OCI-LY7 (cell line): ENCODE measurements around the gene DBNL. TPM values are rescaled to one million over a fixed set of nuclear protein-coding genes. Genes with fewer than 3 reads are reported as not detected.

ENCODE experiments used
- BruUV-seq: library from RNA; stranded (reverse); fragments of 400-500 nt; replicated peaks from 2 replicates; lab custom pipeline; 2021; lab: Mats Ljungman, UMichigan
- CTCF ChIA-PET: fragments of 300-600 bp; sonication (Branson Sonifier 250); formaldehyde crosslinking; loops from one replicate; lab custom pipeline; 2022; ENCODE audit warnings: antibody characterized with exemption; ENCODE audit not compliant: unreplicated experiment; lab: Charles Lee
- POLR2A ChIA-PET: fragments of 300-600 bp; sonication (Branson Sonifier 250); formaldehyde crosslinking; loops from one replicate; lab custom pipeline; 2022; ENCODE audit warnings: antibody characterized with exemption; lab: Charles Lee
- DNase-seq: peaks from one replicate; pipeline ENCODE4 v3.0.0-alpha.2; 2015; ENCODE audit warnings: low spot score
- H2AFZ ChIP-seq: fragments of 200-600 bp; sonication (generic), shearing (Covaris generic); 2 replicates; pipeline ENCODE4 v1.6.1; 2014; ENCODE audit warnings: mild to moderate bottlenecking, antibody characterized with exemption, low read length, moderate library complexity
- H3K27ac ChIP-seq: fragments of 200-600 bp; sonication (generic); 2 replicates; pipeline ENCODE4 v1.5.1; 2014; ENCODE audit warnings: mixed run types, low read depth, mild to moderate bottlenecking, moderate library complexity, low read length, inconsistent platforms; ENCODE audit not compliant: poor library complexity, severe bottlenecking
- H3K36me3 ChIP-seq: fragments of 200-600 bp; sonication (generic); 2 replicates; pipeline ENCODE4 v1.6.1; 2014; ENCODE audit warnings: mild to moderate bottlenecking, antibody characterized with exemption, low read length, moderate library complexity, mixed read lengths; ENCODE audit not compliant: insufficient read depth
- H3K4me1 ChIP-seq: fragments of 200-600 bp; sonication (generic); 2 replicates; pipeline ENCODE4 v1.5.1; 2014; ENCODE audit warnings: mild to moderate bottlenecking, low read length; ENCODE audit not compliant: insufficient read depth, poor library complexity, severe bottlenecking
- H3K4me2 ChIP-seq: fragments of 200-600 bp; sonication (generic); 2 replicates; pipeline ENCODE4 v1.6.1; 2014; ENCODE audit warnings: mild to moderate bottlenecking, low read length
- H3K4me3 ChIP-seq: fragments of 200-600 bp; sonication (generic); 2 replicates; pipeline ENCODE4 v1.5.1; 2014; ENCODE audit warnings: mild to moderate bottlenecking, low read depth, low read length; ENCODE audit not compliant: poor library complexity, severe bottlenecking
- H3K79me2 ChIP-seq: fragments of 200-600 bp; sonication (generic); 2 replicates; pipeline ENCODE4 v1.6.1; 2016; ENCODE audit warnings: low read depth, mild to moderate bottlenecking, low read length, moderate library complexity, mixed read lengths; ENCODE audit not compliant: insufficient read depth
- H3K9me2 ChIP-seq: fragments of 200-600 bp; sonication (generic); 2 replicates; pipeline ENCODE4 v1.6.1; 2016; ENCODE audit warnings: mild to moderate bottlenecking, low read length, mixed read lengths; ENCODE audit not compliant: insufficient read depth
- H3K9me3 ChIP-seq: fragments of 200-600 bp; sonication (generic); 2 replicates; pipeline ENCODE4 v1.6.1; 2014; ENCODE audit warnings: mild to moderate bottlenecking, mixed run types, low read length, mixed read lengths
- H4K20me1 ChIP-seq: fragments of 200-600 bp; sonication (generic); 2 replicates; pipeline ENCODE4 v1.6.1; 2014; ENCODE audit warnings: mild to moderate bottlenecking, antibody characterized with exemption, low read length, moderate library complexity, mixed read lengths; ENCODE audit not compliant: insufficient read depth
- CTCF ChIP-seq: fragments of 200-600 bp; sonication (generic); conservative IDR thresholded peaks from 2 replicates; pipeline ENCODE4 v1.5.1; 2014; ENCODE audit warnings: mild to moderate bottlenecking, antibody characterized with exemption, low read length, moderate library complexity, mixed read lengths
- EZH2phosphoT487 ChIP-seq: fragments of 200-600 bp; sonication (generic); IDR thresholded peaks from 2 replicates; pipeline ENCODE4 v1.6.1; 2018; ENCODE audit warnings: low read depth, borderline replicate concordance, mild to moderate bottlenecking, mixed run types, antibody characterized with exemption, low read length, moderate library complexity, mixed read lengths
- intact Hi-C: fragments of 100-400 bp; cut with micrococcal nuclease; formaldehyde crosslinking; loops from one replicate; pipeline ENCODE4 v1.10.0; 2022; ENCODE audit not compliant: unreplicated experiment
- total RNA-seq, 2 experiments: library from RNA; depleted of rRNA in 1 of 2; stranded (reverse); fragments of >200 nt in 1 of 2; shearing (Covaris generic) in 1 of 2; gene quantifications; 2 replicates each; pipeline ENCODE4 v1.2.3, GENCODE V29; 2014 to 2022

Gene DBNL
- total RNA-seq, 2 experiments from 2014 or later = 124 to 137 TPM

- DNase-seq = no peak
- intact Hi-C loops = loop anchor here (1.0 to 10.0 kb wide), 2 partner anchors 48 to 66 kb away; no protein-coding TSS in a partner anchor
- H3K4me2 ChIP-seq = peak overlapping the region; percentile 86
- H3K4me3 ChIP-seq = peak overlapping the region; percentile 74
- peaks cover 24% of the 10 kb centered on the region; the same call in 1 of the 2 replicates for H3K79me2 ChIP-seq
- TF ChIP-seq CTCF (0 out of 2 replicates have a peak, but pooled peaks have one; percentile 15), EZH2phosphoT487 (no peak)
- H3K9me2 ChIP-seq = no peaks in the 10 kb centered on the region
- POLR2A ChIA-PET = interaction anchor here (0.7 to 2.3 kb wide), 7 partner anchors 10 to 120 kb away, joined by 3 to 38 read pairs (median 6); partner anchors contain the start of genes DBNL, POLD2 and YKT6
- H3K4me1 ChIP-seq = peaks cover 54% of the 10 kb centered on the region
- peak overlapping the region; percentile 78 for H3K27ac ChIP-seq
- no peaks in the 10 kb centered on the region; the same call in 1 of the 2 replicates for H4K20me1 ChIP-seq
- peaks cover 58% of the 10 kb centered on the region for H3K36me3 ChIP-seq
- CTCF ChIA-PET = interaction anchor here (1.2 to 2.1 kb wide), 4 partner anchors 8 to 112 kb away, joined by 4 to 25 read pairs (median 6); no protein-coding TSS in a partner anchor
- no peak overlapping the region for H2AFZ ChIP-seq
- H3K9me3 ChIP-seq = no peaks in the 10 kb centered on the region
- no TSS peak for BruUV-seq
Observed at GRCh38 chr7:44080686-44081265, 36.3 kb downstream of the DBNL start.

GRCh38 chr7:44081266-44081748 is 36.8 kb downstream of the DBNL start:
- POLR2A ChIA-PET = interaction anchor here (0.7 to 2.3 kb wide), 7 partner anchors 10 to 120 kb away, joined by 3 to 38 read pairs (median 6); partner anchors contain the start of genes DBNL, POLD2 and YKT6
- Histone ChIP-seq H3K4me1 (peaks cover 57% of the 10 kb centered on the region), H3K9me3 (no peaks in the 10 kb centered on the region), H3K4me3 (peak overlapping the region; percentile 74), H3K4me2 (peak overlapping the region; percentile 86), H3K79me2 (peaks cover 24% of the 10 kb centered on the region; the same call in 1 of the 2 replicates), H3K27ac (peak overlapping the region; percentile 78), H4K20me1 (no peaks in the 10 kb centered on the region; the same call in 1 of the 2 replicates), H3K9me2 (no peaks in the 10 kb centered on the region), H3K36me3 (peaks cover 53% of the 10 kb centered on the region), H2AFZ (no peak overlapping the region)
- intact Hi-C loops = loop anchor here (1.0 to 10.0 kb wide), 2 partner anchors 47 to 67 kb away; no protein-coding TSS in a partner anchor
- CTCF ChIA-PET = interaction anchor here (1.2 to 2.1 kb wide), 4 partner anchors 9 to 112 kb away, joined by 4 to 25 read pairs (median 6); no protein-coding TSS in a partner anchor
- TF ChIP-seq EZH2phosphoT487 = no peak
- TF ChIP-seq CTCF = peak; percentile 53; the same call in 1 of the 2 replicates
- DNase-seq = peak; percentile 69
- BruUV-seq = no TSS peak
